Measurements from ENCODE around the gene TLX3. TPM values are rescaled to one million over a fixed set of nuclear protein-coding genes. Genes with fewer than 3 reads are reported as not detected.

TLX3 gene
- total and polyA plus RNA-seq, 10 donors: not detected

DNA sequence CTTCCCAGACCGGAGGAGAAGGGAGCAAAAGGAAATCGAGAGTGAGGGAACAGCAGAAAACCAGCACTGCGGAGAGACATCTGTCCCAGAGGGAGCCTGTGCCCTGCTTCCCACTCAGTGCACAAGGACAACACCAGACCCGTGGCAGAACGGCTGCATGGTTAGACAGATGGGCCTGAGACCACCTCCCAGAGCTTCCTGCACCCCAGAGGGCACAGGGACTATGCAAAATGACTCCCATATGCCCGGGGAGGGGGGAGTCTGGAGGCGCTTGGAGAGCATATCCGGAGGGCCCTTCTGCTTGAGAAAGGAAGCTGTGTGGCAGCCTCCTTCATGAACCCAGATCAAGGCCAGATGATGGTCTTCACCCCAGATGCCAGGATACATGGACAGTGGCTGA lies 26.6 kb downstream of the TLX3 start:
- Histone ChIP-seq H3K36me3 (no peaks in the 10 kb centered on the region), H3K27me3 (replicated peaks in 1 of 7) (peaks cover 0 to 98% (median 20%) of the 10 kb centered on the region in 7 donors), H3K9me3 (no peaks in the 10 kb centered on the region), H3K4me3 (no peak overlapping the region), H3K4me1 (peaks cover 0 to 13% (median 6%) of the 10 kb centered on the region in 6 donors), H3K27ac (no peak overlapping the region)
- intact Hi-C loops (cut with DNase I; ENCODE audit: low total_unique reads): no loop called here
- 67 to 77% (median 71%) methylated on average over 8 of the region's 8 CpGs for WGBS, 5 donors
- TF ChIP-seq, protein P1, sequence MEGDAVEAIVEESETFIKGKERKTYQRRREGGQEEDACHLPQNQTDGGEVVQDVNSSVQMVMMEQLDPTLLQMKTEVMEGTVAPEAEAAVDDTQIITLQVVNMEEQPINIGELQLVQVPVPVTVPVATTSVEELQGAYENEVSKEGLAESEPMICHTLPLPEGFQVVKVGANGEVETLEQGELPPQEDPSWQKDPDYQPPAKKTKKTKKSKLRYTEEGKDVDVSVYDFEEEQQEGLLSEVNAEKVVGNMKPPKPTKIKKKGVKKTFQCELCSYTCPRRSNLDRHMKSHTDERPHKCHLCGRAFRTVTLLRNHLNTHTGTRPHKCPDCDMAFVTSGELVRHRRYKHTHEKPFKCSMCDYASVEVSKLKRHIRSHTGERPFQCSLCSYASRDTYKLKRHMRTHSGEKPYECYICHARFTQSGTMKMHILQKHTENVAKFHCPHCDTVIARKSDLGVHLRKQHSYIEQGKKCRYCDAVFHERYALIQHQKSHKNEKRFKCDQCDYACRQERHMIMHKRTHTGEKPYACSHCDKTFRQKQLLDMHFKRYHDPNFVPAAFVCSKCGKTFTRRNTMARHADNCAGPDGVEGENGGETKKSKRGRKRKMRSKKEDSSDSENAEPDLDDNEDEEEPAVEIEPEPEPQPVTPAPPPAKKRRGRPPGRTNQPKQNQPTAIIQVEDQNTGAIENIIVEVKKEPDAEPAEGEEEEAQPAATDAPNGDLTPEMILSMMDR (IDR thresholded peaks at IDR 0.05 in 8 of 11, conservative IDR thresholded peaks at IDR 0.05 in 3 of 11): no peak
- TF ChIP-seq POLR2A (IDR thresholded peaks at IDR 0.05) (no peak), POLR2AphosphoS5 (IDR thresholded peaks at IDR 0.05) (no peak)
- DNase-seq: peak; percentile 58

- TF ChIP-seq, protein P1 (IDR thresholded peaks at IDR 0.05 in 8 of 11, conservative IDR thresholded peaks at IDR 0.05 in 3 of 11): peak in 8 of 11 experiments; percentile 18 to 58 (median 32)
- TF ChIP-seq POLR2A (IDR thresholded peaks at IDR 0.05): no peak
- no peak for TF ChIP-seq POLR2AphosphoS5 (IDR thresholded peaks at IDR 0.05)
- intact Hi-C loops (cut with DNase I; ENCODE audit: low total_unique reads): no loop called here
- WGBS, 5 donors: 8 to 20% (median 13%) methylated on average over 31 of the region's 31 CpGs
- Histone ChIP-seq H3K4me3 (peak overlapping the region; percentile 13 to 60 (median 30)), H3K36me3 (no peaks in the 10 kb centered on the region), H3K4me1 (peaks cover 0 to 13% (median 6%) of the 10 kb centered on the region in 6 donors), H3K27ac (no peak overlapping the region), H3K9me3 (no peaks in the 10 kb centered on the region), H3K27me3 (replicated peaks in 1 of 7) (peaks cover 0 to 98% (median 20%) of the 10 kb centered on the region in 7 donors)
- DNase-seq: peak; percentile 49
These were observed 27.6 kb downstream of the TLX3 start for GRCh38 chr5:171336521-171337209.

DNA sequence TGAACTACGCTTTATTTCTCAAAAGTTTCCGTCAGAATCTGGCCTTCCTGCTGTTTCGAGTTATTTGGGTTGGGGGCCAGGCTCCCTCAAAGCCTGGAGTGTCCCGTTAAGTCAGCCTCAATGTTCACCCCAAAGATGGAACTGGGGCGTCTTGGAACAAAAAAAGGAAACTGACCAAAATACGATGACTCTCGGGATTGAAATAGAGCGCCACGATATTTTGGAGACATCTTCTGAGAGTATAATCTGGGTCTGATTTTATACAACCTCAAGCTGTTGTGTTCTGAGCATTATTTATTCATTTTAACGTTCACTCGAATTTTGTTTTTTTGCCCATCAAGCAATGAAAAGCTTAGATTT lies 28.1 kb downstream of the TLX3 start:
- Histone ChIP-seq H3K27ac (no peak overlapping the region), H3K4me3 (peak overlapping the region; percentile 13 to 60 (median 30)), H3K36me3 (no peaks in the 10 kb centered on the region), H3K9me3 (no peaks in the 10 kb centered on the region), H3K4me1 (peaks cover 0 to 13% (median 6%) of the 10 kb centered on the region in 6 donors), H3K27me3 (replicated peaks in 1 of 7) (peaks cover 0 to 98% (median 20%) of the 10 kb centered on the region in 7 donors)
- no peak for TF ChIP-seq POLR2A (IDR thresholded peaks at IDR 0.05)
- TF ChIP-seq, protein P1 (IDR thresholded peaks at IDR 0.05 in 8 of 11, conservative IDR thresholded peaks at IDR 0.05 in 3 of 11): peak in 1 of 11 experiments; percentile 2
- DNase-seq: no peak
- intact Hi-C loops (cut with DNase I; ENCODE audit: low total_unique reads): no loop called here
- WGBS, 5 donors: 23 to 38% (median 33%) methylated on average over 11 of the region's 11 CpGs

DNA sequence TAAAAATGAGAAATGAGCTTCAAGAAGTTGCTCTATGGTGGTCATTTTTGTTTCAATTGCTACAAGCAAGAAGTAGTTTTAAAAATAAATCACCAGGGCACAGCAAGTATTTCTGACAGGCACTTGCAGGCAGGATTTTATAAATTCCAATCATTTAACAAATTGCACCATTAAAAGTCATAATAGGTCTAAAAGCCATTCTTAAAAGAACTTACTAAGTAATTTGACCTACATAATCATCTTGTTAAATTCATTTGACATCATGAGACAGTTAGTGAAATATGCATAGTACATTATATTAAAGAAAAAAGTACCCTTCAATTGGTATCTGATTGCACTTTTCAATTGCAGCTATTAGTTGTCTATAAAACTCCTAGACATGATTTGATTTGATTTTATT lies 31.0 kb downstream of the TLX3 start:
- Histone ChIP-seq H3K4me1 (peaks cover 0 to 13% (median 6%) of the 10 kb centered on the region in 6 donors), H3K27ac (no peak overlapping the region), H3K4me3 (no peak overlapping the region), H3K27me3 (replicated peaks in 1 of 7) (peaks cover 0 to 85% (median 15%) of the 10 kb centered on the region in 7 donors), H3K36me3 (no peaks in the 10 kb centered on the region), H3K9me3 (no peaks in the 10 kb centered on the region)
- intact Hi-C loops (cut with DNase I; ENCODE audit: low total_unique reads): loop anchor here (5.0 kb wide), 2 partner anchors 133 to 593 kb away; no protein-coding TSS in a partner anchor
- no peak for TF ChIP-seq POLR2AphosphoS5 (IDR thresholded peaks at IDR 0.05)
- TF ChIP-seq, protein P1 (IDR thresholded peaks at IDR 0.05 in 8 of 11, conservative IDR thresholded peaks at IDR 0.05 in 3 of 11): no peak
- no peak for TF ChIP-seq POLR2A (IDR thresholded peaks at IDR 0.05)
- DNase-seq: no peak
